Measurements from ENCODE around the gene PARP16.
A peak's percentile ranks its signal among the peaks of the same experiment; 100 is the strongest.

PARP16 gene, protein sequence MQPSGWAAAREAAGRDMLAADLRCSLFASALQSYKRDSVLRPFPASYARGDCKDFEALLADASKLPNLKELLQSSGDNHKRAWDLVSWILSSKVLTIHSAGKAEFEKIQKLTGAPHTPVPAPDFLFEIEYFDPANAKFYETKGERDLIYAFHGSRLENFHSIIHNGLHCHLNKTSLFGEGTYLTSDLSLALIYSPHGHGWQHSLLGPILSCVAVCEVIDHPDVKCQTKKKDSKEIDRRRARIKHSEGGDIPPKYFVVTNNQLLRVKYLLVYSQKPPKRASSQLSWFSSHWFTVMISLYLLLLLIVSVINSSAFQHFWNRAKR

DNA sequence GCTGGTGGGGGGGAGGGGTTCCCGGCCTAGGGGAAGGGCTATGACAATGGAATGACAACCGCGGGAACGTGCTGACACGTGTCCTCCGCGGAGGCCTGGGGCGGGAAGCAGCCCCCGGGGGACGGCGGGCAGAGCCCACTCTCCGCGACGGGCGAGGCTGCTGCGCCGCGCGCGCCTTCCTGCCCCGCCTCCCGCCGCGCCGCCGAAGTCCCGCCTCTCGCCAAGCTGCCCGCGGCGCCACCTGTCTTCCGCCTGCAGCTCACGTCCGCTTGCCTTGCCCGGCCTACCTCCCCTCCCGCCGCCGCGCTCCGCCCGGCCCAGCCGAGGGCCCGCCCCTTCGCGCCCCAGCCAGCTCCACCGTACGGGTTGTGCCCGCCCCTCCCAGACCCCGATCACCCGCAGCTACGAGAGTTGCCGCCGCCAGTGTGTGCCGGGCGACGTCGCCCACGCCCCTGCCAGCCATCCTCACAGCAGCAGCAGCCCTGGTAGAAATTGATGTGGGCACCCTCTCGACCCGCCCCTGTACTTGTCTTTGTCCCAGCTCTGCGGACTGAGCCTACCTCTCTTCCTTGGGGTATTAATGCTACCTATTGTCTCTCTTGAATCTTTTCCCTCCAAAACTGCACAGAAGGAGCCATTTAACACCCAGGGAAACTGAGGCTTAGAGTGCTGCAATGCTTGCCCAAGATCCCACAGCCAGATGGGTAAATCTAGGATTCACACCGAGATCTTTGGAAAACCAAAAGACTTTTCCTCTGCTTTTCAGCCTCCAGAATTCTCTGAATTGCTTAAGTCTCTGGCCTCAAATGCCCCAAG lies at the start of gene PARP16:
TSS of gene PARP16 (minus strand) at position 180 of the 816 bp plus-strand sequence. CDS start 457 bp downstream, outside the sequence.
- peak; percentile 91 for DNase-seq (ENCODE audit: low spot score)

DNA sequence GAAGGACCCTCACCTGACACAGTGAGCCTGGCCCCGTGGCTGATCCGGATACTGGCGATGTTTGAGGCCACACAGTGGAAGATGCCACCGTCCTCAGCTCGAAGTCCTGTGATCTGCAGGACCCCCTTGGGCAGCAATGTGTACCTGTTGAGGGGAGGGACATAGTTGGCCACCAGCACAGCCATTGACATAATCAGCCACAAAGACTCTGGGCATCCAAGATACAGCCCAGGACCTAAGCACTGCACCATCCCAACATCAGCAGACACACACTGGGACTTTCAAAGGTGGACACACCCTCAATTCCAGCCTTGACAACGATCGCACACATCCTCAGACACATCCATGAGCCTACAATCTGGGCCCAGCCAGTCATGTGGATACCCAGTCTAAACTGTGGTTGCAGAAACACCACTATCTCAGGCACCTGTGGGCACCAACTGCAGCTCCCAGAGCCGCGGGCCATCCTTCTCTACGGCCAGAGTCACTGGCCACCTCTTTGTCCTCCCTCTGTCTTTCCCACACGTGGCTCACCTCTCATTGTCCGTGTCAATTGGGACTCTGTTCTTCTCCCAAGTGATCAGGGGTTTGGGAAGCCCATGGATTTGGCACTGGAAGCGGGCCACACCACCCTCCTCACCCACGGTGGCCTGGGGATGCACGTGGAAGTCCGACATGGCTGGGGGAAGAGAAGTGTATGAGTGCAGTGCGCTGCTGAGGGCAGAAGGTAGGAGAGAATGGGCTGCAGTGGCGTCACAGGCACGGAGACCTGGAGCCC lies 48.8 kb upstream of the PARP16 start:
- DNase-seq (ENCODE audit: low spot score) = peak; percentile 37

DNA sequence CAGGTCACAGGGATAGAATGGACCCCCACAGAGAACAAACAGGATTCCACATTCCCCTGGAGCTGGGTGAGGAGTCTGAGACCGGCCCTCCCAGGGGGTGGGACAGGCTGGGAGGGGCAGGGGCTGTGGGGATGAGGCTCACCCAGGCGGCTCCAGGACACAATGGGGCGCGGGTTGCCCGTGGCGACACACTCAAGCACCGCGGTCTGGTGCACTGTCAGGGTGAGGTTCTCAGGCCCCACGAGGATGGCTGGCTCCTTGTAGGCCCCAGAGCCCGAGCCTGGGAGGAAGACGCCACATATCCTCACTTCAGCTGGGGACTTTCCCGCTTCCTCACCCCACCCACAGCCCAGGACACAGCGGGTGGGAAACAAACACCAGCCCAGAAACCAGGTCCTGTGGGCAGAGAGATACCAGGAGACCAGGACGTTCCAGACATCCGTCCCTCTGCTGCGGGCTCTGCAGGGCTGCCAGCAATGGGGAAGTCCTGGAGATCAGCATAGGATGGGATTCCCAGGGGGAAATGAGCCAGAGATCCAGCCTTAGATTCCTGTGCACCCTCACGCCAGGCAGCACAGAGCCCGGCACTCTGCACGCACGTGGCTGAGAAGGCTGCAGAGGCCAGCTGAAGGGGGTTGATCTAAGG lies 48.0 kb upstream of the PARP16 start:
- peak; percentile 11 for DNase-seq (ENCODE audit: low spot score)

DNA sequence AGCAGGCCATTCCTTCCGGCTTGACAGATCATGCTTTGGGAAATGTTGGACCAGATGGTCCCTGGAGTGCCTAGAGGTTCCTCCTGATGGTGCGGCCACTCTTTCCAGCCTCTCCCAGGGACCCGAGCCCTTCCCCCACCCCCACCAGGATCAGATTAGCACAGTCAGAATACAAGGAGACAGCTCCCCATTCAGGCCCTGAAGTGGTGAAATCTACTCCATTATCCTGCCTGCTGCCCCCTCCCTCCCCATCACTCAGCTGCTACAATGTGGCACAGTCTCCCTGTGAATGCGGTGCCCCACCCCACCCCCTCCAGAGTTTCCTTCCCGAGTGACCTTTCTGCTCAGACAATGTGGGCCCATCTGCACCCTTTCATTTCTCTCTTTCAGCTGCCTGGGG lies 47.2 kb upstream of the PARP16 start:
- peak; percentile 41 for DNase-seq (ENCODE audit: low spot score)

DNA sequence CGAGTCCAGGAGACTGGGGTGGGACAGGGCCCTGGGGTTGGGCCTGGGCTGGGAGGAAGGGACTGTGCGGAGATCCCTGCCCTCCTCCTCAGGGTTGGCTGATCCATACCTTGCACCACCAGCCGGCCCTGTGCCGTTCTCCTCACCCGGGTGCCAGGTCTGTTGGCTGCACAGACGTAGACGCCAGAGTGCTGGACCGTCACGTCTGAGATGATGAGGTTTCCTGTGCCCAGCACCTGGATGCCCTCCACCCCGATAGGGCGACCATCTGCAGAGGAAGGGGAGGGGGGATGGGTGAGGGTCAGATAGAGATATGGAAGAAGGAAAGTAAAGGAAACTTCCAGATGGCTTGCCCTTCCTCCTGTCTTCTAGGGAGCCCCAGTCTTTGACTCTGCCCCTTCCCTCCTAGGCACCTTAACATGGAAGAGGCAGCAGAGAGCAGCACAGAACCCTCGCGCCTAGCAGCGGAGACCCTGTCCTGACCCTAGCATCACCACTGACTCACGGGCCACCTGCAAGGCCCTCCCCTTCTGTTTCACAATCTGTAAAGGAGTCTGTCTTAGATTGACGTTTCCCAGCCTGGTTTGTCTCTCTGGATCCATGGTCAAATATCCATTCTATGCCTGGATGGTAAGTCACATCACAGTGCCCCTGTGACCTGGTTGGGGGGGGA lies 46.6 kb upstream of the PARP16 start:
- DNase-seq (ENCODE audit: low spot score) = peak; percentile 47

DNA sequence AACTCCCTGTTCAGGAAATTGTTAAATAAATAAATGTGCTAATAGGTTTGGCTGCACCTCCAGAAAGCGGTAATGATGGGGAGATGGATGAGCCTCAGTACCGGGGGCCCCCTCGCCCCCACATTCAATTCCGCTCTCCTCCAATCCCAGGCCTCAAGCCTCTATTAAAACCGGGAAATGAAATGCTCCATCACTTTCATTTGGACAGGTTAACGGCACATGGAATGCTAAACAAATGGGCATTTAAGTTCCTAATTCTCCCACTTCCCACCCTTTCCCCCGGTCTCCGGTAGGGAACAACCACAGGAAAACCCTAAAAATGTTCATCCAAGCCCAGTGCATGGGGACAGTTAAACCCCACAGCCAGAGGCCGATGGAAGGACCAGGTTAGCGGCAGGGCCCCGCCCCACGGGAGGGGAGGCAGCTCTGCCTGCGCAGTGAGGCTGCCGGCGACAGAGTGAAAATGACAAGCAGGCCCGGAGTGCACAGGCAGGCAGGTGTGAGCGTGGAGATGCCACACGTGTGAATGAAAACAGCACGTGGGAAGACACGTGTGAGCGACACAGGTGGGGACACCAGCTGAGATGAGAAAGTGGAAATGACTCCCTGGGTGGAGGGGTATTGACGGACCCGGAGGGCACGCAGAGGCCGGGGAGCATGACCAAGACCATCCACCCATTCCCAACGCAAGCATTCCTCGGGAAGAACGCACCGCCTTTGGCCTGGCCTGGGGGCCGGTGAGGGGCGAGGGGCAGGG lies 45.9 kb upstream of the PARP16 start:
- DNase-seq (ENCODE audit: low spot score) = peak; percentile 41

DNA sequence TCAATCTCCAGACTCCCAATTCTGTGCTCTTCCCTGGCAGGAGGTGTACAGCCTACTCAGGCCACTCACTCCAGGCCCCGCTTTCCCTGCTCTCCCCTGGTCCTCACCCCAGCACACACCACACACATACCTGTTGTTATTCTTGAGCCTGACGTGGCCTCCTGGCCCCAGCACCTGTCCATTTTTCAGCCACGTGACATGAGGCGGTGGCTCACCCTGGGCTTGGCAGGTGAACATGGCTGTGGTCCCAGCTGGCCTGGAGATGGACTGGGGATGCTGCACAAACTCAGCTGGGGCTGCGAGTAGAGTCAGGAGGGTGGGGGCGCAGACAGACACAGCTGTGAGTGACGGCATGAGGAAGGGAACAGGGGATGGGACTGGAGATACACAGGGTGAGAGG lies 45.1 kb upstream of the PARP16 start:
- peak; percentile 41 for DNase-seq (ENCODE audit: low spot score)

DNA sequence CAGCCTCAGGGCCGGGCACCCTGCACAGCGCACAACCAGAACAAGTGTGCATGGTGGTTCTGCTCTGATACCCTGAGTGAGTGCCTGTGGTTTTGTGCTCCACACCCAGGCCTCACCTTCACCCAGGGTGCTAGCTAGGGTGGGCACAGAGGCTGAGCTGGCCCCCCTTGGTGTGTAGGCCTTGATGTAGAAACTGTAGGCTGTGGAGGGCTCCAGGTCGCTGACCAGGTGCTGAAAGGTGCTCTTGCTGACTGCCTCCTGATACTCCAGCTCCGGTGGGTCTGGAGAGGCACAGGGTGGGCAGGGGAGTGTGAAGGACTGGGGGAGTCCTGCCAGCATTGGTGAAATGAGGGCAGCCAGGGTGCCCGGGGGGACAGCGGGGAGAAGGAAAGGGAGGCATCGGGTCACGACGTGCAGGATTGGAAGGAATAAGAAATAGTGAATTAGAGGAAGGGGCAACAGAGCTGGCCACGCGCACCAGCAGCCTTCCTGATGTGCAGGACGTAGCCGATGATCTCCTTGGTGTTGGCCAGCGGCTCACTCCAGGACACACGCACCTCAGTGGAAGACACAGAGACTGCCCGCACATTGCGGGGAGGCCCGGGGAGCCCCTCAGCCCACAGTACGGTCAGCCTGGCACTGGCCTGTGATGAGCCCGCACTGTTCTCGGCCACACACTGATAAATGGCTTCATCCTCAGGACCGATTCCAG lies 44.4 kb upstream of the PARP16 start:
- peak; percentile 41 for DNase-seq (ENCODE audit: low spot score)

DNA sequence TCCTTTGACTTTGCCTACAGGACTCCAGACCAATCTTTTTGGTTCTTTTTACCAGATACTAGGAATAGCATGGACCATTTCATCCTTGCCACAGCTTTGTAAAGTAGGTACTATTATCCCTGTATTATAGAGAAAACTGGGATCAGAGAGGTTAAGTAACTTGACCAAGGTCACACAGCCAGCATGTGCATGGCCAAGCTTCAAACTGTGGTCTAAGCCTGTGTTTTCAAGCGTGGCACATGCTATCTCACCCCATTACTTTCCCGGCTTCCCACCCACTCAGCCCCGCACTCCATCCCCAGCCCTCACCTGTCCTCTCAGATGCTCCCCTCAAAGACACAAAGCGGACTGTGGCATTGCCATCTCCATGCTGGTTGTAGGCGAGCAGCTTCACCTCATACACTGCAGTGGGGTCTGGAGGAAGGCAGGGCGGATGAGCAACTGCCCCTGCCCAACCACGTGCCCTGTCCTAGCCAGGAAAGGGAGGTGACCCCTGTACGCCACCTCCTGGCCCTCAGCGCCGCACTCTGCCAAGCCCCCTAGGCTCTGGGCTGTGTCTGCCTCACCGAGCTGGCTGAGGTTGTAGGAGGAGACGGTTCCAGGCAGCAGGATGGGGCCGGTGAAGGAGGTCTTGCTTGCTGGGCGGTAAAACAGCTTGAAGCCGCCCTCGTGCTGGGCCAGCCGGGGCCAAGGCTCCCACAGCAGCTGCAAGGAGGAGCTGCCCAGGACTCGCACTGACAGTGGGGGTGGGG lies 43.5 kb upstream of the PARP16 start:
- DNase-seq (ENCODE audit: low spot score) = peak; percentile 61

DNA sequence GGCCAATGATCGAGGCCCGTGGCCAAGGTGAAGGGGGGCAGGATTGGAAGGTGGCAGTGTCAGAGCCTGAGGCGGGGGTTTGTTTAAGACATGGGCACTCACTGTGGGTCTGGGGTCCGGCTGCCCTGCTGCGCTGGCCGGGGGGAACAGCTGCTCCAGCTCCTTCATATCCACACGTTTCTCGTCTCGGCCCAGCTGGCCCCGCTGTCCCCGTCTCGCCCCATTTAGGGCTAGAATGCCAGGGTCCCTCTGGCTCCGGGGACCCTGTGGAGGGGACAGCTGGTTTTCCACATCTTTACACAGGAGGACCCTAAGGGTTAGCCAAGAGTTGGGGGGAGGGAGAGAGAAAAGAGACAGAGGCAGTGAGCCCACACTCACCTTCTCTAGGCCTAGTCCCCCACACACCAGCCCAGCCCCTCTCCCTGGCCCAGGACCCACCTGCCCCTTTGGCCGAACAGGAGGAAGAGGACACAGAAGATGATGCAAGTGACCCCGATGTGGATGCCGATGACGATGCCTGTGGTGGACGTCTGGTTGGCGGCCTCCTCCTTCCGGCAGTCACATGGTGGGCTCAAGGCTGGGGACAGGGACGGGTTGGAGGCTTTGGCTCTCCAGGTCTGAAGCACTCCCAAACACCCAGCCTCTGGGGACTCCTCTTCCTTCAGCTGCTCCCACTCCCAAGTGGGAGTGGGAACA lies 42.8 kb upstream of the PARP16 start:
- peak; percentile 56 for DNase-seq (ENCODE audit: low spot score)

DNA sequence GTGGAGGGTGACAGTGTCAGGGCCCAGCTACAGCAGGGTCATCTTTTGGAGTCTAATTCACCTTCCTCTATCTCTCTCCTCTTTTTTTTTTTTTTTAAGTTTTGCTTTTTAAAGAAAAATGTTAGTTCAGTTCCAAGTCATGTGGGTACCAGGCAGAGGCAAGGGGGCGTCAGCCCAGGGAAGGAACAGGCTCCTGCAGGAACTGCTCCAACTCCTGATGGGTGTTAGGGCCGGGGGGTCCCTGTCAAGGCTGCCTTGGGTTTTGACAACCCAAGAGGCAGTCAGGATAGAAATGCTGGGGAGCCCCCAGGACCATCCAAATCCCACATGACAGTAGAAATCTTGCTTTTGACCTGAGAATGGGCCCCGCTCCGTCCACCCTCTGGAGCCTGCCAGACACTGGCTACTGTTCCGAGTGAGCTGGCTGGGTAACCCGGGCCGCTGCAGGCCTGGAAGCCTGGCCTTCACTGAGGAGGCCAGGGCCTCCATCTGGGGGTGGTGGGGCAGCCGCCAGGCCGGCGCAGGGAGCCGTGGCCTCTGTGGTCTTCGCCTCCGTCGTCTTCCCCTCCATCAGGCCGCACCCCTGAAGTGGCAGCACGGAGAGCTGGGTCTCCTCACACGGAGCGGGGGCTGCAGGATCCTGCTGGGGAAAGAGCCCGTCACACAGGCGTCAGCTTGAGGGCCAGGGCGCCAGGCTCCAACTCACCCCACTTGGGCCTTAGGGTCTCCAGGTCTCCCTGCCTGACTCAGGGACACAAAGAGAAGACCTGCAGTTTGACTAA lies 42.0 kb upstream of the PARP16 start:
- DNase-seq (ENCODE audit: low spot score) = peak; percentile 3

DNA sequence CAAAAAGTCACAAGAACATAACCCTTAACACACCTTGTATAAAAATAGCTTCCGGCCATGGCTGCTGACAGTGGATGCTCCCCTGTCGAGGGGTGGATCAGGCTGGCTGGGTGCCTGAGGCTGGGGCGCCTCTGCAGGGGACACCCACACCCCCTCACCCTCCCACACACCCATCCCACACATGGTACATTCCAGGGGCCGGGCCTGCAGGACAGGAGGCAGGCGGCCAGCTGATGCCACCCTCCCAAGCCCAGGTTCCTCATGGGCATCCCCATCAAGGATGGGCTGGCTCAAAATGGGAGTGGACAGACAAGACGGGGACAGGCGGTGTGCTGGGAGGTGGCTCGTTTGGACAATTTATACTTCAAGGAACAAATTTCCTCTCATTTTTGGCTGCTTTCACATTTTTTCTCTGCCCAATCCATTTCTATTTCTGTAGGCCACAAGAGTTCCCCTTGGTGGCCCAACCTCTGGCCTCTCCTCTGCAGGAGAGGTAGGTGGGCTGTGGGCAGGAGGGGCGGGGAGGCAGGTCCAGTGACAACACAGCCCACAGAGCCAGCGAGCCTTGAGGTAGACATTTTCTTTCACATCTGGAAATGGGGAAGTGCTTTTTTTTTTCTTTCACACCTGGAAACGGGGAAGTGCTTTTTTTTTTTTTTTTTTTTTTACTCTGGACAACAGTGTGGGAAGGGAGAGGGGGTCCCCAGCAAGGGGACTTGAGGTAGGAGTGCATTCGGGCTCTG lies 41.1 kb upstream of the PARP16 start:
- peak; percentile 62 for DNase-seq (ENCODE audit: low spot score)

DNA sequence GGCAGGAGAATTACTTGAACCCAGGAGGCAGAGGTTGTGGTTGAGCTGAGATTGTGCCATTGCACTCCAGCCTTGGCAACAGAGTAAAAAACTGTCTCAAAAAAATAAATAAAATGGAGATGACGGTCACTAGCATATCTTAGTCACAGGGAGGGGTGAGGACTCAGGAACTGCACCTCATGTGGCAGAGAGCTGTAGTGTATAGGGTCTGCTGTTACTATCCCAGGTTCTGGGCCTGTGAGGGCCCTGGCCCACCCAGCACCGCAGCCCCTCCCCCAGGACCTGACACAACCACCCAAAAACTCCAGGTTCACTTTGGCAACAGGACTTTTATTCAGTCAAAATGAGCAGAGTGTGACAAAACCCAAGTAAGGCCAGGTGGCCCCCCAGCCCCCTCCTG lies 40.1 kb upstream of the PARP16 start:
- DNase-seq (ENCODE audit: low spot score) = no peak

DNA sequence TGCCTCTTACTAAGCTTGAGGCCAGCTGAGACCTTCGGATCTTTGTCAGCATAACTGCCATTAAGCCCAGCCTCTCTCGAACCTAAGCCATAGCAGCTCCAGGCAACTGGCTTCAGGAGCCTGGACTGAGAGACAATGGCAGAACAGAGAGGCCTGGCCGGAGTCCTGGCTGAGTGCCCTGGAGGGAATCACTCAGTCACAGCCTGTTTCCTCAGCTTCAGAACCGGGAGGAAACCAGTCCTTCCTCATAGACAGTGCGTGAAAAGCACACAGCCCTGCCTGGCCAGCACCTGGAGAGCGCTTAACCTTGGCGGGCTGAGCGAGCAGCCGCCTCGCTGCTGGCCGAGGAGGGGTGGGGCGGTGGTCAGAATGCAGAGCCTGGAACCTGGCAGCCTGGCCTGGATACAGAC lies 39.4 kb upstream of the PARP16 start:
- DNase-seq (ENCODE audit: low spot score) = no peak

DNA sequence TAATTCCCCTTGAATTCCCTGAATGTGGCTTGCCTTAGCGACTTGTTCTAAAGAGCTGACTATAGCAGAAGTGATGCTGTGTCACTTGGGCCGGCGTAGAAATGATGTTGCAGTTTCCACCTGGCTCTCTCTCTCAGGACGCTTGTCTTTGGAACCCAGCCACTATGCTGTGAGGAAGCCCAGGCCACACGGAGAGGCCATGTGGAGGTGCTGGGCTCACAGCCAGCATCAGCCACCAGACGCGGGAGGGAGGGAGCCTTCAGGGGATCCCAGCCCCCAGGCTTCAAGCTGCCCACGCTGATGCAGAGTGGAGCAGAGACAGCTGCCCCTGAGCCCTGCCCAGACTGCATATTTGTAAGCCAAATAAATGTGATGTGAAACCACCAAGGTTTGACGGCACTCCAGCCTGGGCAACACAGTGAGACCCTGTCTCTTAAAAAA lies 36.4 kb upstream of the PARP16 start:
- peak; percentile 81 for DNase-seq (ENCODE audit: low spot score)

DNA sequence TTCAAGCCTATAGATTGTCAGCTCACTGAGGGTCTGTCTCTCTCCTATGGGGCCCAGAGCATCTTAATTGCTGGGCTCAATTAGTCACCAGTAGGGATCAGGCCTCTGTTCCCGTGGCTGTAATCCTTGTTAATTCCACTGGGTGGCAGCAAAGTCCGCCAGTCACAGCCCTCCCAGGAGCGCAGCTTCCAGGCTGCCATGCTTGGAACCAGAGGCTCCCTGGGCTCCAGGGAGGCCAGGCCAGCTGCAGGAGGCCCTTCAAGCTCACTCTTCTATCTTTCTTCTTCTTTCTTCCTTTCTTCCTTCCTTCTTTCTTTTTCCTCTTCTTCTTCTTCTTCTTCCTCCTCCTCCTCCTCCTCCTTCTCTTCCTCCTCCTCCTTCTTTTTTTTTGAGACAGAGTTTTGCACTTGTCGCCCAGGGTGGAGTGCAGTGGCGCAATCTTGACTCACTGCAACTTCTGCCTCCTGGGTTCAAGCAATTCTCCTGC lies 32.2 kb upstream of the PARP16 start:
- peak; percentile 83 for DNase-seq (ENCODE audit: low spot score)

DNA sequence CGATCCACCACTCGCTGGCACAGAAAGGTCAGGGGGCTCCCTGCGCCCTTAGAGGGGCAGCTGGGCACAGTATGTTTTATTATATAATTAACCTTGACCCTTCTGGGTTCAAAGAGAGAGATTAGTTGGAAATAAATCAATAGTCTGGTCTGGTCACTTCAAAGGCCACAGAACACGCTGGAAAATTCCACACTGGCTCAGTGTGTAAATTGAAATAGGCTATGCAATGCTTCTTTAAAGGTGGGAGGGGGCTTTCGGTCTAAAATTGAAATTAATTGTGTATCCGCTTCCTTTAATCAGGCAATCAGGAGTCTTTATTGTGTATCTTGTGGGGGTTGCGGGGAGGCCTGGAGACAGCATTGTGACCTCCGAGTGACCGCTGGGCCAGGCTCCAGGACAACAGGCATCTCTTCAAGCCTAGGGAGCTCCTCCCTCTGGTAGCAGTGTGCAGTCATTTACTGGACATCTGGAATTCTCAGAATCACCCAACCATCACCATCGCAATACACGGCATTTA lies 25.8 kb upstream of the PARP16 start:
- DNase-seq (ENCODE audit: low spot score) = no peak

Data from left forelimb (tissue), 1 donor.